ENCODE measurements around the gene TAF4. TPM values are rescaled to one million over a fixed set of nuclear protein-coding genes. Genes with fewer than 3 reads are reported as not detected.

Gene TAF4
- total RNA-seq, 4 donors from 2014 or later: 6.2 to 37.6 (median 10.7) TPM

GRCh38 chr20:61991476-61991875, 74.2 kb downstream of the TAF4 start:
- H3K36me3 ChIP-seq: no peaks in the 10 kb centered on the region
- DNase-seq: no peak
- no peaks in the 10 kb centered on the region for H3K4me1 ChIP-seq
- H3K27me3 ChIP-seq: no peaks in the 10 kb centered on the region
- no peak overlapping the region for H3K27ac ChIP-seq
- H3K4me3 ChIP-seq: no peak overlapping the region
- H3K9me3 ChIP-seq: no peaks in the 10 kb centered on the region
- intact Hi-C loops (cut with DNase I; ENCODE audit: low total_unique reads): no loop called here
- TF ChIP-seq CTCF (IDR thresholded peaks at IDR 0.05) (no peak), POLR2A (IDR thresholded peaks at IDR 0.05) (no peak)

- intact Hi-C loops (cut with DNase I; ENCODE audit: low total_unique reads): no loop called here
- H3K27me3 ChIP-seq: no peaks in the 10 kb centered on the region
- TF ChIP-seq POLR2A (IDR thresholded peaks at IDR 0.05) (no peak), CTCF (IDR thresholded peaks at IDR 0.05) (no peak)
- DNase-seq: no peak
- no peaks in the 10 kb centered on the region for H3K4me1 ChIP-seq
- H3K4me3 ChIP-seq: no peak overlapping the region
- no peaks in the 10 kb centered on the region for H3K36me3 ChIP-seq
- no peak overlapping the region for H3K27ac ChIP-seq
- H3K9me3 ChIP-seq: no peaks in the 10 kb centered on the region
Measured at GRCh38 chr20:61990484-61990883, 75.2 kb downstream of the TAF4 start.

GRCh38 chr20:61989741-61990140, 75.9 kb downstream of the TAF4 start:
- no peaks in the 10 kb centered on the region for H3K36me3 ChIP-seq

GRCh38 chr20:61988665-61989064, 77.0 kb downstream of the TAF4 start:
- H3K9me3 ChIP-seq: no peaks in the 10 kb centered on the region
- H3K4me3 ChIP-seq: no peak overlapping the region
- no peak for DNase-seq
- intact Hi-C loops (cut with DNase I; ENCODE audit: low total_unique reads): no loop called here
- no peaks in the 10 kb centered on the region for H3K4me1 ChIP-seq
- no peaks in the 10 kb centered on the region for H3K36me3 ChIP-seq
- TF ChIP-seq CTCF (IDR thresholded peaks at IDR 0.05) (no peak), POLR2A (IDR thresholded peaks at IDR 0.05) (no peak)
- no peak overlapping the region for H3K27ac ChIP-seq
- no peaks in the 10 kb centered on the region for H3K27me3 ChIP-seq

More at GRCh38 chr20:61989741-61990140, 75.9 kb downstream of the TAF4 start:
- H3K4me1 ChIP-seq: no peaks in the 10 kb centered on the region
- no peaks in the 10 kb centered on the region for H3K9me3 ChIP-seq
- no peak for TF ChIP-seq CTCF (IDR thresholded peaks at IDR 0.05)
- TF ChIP-seq POLR2A (IDR thresholded peaks at IDR 0.05): no peak
- H3K27ac ChIP-seq: no peak overlapping the region
- no peak for DNase-seq
- H3K27me3 ChIP-seq: no peaks in the 10 kb centered on the region
- intact Hi-C loops (cut with DNase I; ENCODE audit: low total_unique reads): no loop called here
- H3K4me3 ChIP-seq: no peak overlapping the region

- TF ChIP-seq POLR2A (IDR thresholded peaks at IDR 0.05) (no peak), CTCF (IDR thresholded peaks at IDR 0.05) (no peak)
- no peaks in the 10 kb centered on the region for H3K36me3 ChIP-seq
Measured at GRCh38 chr20:61986762-61987321, 78.8 kb downstream of the TAF4 start.

More at GRCh38 chr20:61986762-61987321, 78.8 kb downstream of the TAF4 start:
- Histone ChIP-seq H3K27me3 (no peaks in the 10 kb centered on the region), H3K9me3 (no peaks in the 10 kb centered on the region), H3K27ac (no peak overlapping the region), H3K4me1 (no peaks in the 10 kb centered on the region), H3K4me3 (no peak overlapping the region)
- DNase-seq: no peak
- intact Hi-C loops (cut with DNase I; ENCODE audit: low total_unique reads): no loop called here
